Activated CD8-positive, alpha-beta memory T cell treated with anti-CD3 and anti-CD28 coated beads, Interleukin-2, amount 50 U/mL, for 1 hour (primary cell): Measurements from ENCODE around the gene SKI.
"Not testable (repeated sequence)": the region's sequence is repeated elsewhere in the genome, so short reads cannot be mapped to it uniquely, and the experiment has no call there.

ENCODE experiments used
- DNase-seq: peaks from one replicate; pipeline ENCODE4 v3.0.0-alpha.2; 2020; ENCODE audit errors: extremely low read depth

Gene SKI

DNA sequence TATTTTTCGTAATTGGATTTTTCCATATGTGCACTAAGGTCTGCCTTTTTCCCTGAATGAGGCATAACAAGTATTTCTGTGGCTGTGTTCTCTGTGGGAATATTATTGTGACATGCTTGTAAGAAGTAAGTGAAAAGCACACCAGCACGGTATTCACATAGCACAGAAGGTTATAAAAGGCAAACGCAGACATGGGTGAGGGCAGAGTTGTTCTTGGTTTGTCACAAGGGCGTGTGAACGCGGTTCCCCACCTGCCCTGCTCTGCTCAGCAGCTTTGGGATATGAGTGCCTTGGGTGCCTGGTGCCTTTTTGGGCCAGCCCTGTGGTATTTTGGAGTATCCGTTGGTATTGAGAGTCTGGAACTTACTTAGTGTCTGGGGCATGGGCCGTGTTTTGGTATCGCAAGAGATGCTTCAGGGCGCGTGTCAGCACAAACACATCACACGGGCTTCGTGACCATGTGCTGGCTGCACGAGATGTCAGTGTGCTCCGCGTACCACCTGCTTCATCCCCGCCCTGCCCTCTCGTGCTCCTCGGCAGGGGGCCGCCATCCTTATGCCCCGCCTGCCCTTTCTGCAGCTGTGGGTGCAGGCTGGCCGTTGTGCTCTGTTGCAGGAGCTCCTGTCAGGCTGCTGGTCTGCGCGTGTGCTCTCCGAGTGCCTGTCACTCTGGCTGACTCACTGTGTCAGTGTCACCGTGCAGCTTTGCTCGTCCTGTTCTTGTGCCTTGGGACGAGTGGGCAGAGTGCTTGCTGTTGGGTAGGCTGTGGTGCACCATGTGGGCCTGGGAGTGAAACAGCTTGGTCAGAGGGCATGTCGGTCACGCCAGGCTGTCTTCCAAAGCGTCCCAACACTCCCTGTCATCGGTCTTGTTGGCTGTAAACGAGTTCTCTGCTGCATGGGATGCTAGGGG lies 15.0 kb downstream of the SKI start:
- DNase-seq = no peak

DNA sequence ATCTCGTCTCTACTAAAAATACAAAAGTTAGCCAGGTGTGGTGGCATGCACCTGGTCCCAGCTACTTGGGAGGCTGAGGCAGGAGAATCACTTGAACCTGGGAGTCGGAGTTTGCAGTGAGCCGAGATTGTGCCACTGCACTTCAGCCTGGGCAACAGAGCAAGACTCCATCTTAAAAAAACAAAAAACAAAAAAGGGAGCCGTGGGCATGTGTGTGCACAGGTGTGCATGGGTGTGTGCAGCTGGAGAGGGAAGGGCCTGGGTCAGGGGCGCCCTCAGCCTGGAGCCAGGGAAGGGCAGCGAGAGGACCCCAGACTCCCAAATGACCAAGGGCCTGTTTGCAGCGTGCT lies 18.9 kb downstream of the SKI start:
- not testable (repeated sequence) for DNase-seq

DNA sequence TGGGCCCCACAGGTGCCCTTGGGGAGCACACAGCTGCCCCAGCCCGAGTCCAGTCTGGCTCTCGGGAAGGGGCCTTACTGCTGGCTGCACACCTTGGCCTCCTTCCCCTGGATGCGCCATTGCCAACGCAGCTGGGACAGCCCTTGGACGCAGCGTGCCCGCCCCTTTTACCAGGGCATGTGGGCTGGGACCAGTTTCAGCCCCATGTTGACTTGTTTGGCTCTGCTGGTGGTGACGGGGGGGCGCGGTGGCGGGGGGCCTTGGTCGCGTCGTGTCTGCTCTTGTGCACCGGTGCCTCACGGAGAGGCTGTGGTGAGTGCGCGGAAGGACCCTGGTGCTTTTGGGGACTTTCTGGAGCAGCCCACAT lies 19.6 kb downstream of the SKI start:
- DNase-seq = no peak

DNA sequence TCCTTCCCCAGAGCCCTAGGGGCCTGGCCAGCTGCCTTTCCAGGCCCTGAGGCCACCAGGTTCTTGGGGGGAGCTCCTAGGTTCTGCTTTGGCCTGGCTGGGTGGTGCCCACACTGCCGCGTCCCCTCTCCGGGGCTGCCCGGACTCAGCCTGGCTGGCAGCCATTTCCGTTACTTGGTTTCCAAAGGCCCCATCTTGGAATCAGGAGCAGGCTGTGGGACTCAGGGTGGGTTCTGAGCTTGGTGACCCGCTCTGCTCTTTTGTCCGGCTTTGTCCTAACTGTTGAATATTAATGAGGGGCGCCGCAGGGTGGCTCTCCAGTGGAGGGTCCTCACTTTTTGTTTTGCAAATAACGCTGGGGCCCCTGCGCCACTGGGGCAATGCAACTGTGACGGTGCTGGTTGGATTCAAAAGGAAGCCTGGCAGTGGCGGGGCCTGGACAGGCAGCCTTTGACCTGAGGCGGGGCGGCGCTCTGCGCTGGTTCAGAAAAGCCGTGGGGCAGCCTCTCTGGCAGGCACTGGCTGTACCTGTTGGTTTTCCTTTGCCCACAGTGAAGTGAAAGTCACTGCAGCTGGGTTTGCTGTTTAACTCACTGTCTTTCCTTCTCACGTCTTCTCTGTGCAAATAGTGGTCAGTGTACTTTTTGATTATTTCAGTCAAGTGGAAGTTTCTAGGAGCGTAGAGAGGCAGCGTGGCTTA lies 20.2 kb downstream of the SKI start:
- DNase-seq = no peak

DNA sequence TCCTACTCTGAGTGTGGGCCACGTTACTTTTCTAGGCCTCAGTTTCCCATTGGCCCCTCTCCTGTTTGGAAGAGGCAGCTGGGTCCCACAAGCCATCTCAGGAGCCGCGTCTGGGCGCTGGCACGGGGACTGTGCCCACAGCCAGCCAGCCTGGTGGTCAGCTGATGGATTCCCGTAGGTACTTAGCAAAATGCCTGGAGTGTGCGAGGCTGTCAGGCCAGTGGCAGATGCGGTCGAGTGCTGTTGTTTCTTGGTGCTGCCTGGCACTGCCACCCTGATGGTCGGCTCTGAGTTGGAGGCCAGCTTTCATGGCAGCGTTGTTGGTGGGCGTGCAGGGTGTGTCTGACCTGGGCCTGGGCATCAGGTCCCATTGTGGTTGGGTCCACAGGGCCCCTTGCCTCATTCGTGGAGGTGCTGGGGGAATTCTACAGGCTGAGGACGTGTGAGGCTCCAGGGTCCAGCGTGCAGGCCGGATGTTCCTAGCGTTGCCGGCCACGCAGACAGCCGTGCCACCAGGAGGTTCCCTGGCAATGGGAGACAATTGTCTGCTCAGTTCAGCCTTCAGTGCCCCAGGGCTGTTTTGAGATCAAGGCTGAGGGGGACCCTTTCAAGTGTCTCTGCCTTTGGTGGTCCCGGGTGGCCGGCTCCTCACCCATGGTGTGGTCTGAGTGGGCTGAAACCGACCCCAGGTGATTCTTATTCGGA lies 20.9 kb downstream of the SKI start:
- no peak for DNase-seq

DNA sequence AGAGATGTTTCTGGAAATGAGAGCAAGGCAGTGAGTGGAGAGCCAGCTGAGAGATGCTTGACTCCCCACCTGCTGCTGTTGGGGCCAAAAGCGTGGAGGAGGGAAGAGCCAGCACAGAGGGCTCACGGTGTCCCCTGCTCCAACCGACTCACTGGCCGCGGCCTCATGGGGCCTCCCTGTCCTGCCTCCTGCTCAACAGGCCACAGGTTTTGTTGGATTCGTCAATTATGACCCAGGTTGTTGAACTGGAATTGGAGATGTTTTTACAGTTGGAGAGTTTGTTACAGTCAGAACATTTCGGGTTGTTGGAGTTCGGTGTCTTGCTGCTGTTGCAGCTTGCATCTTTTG lies 21.4 kb downstream of the SKI start:
- no peak for DNase-seq

DNA sequence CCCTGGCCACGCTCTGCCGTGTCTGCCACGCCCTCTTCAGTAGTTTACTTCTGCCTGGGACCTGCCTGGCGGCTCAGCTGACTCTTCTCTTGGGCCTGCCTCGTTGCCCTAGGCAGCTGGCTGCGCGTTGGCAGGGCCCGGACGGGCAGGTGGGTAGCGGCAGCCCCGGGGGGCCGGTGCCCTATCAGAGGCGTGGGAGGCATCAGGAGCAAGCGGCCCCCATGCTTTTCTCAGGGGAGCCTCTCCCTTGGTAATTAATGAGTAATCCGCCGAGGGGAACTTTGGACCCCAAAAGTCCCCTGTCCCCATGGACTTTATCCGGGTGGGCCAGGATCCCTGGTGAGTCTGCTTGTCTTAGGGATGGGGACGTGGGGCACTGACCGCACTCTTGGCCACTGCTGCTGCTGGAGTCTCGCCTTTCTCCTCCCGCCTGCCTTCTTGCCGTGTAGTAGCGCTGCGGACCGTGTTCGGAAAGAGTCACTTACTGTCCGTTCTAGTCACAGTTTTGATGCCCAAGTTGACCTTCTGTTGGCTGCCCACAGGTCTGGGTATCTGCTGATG lies 22.7 kb downstream of the SKI start:
- DNase-seq = no peak

DNA sequence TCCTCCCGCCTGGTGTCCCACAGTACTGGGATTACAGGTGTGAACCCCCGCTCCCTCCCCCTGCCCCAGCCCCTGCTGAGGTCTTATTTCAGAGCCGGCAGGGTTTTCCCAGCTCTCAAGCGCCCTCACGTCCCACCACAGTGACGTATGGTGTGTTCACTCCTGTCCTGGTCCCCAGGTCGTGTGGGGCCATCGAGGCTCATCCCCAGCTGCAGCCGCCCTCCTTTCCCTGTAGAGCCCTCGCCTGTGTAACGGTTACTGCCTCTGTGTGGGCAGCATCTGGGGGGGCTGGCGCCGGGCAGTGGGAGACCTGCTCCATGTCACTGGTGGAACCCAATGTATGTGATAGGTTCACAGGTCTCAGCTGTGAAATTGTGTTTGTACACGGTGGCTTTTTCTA lies 23.2 kb downstream of the SKI start:
- DNase-seq = no peak

DNA sequence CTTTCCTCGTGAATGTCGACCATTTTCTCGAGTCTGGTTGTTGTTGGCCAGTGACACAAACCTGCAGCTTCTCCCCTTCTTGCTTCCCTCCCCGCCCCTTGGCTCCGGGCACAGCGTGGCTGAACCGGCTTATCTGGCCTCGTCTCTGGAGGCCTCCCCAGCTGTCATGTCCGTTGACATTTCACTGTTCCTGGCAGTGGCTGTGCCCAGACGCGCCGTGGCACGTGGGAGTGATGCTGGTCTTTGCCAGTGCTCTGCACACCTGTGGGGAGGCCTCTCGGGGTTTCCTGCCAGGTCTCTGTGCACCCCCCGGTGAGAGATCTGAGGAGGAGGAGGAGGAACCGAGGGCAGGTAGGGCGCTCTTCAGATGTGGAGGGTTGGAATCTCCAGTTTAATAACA lies 23.7 kb downstream of the SKI start:
- DNase-seq = no peak

DNA sequence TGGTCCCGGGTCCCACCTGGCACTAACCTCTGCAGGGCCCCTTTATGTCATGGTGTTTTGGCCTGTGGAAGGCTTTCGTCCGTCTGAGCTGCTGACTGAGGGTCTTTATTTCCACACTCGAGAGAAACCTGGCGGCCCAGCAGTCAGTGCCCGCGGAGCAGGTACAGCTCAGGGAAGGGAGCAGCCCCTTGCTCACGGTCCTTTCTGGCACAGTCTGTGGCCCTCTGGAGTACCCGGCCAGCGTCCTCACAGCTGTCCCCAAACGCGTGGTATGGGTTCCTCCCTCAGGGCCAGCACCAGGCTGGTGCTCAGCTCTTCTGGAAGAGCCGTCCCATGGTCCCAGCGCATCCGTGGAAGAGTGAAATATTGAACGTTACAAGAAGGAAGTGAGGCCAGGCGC lies 24.3 kb downstream of the SKI start:
- no peak for DNase-seq

DNA sequence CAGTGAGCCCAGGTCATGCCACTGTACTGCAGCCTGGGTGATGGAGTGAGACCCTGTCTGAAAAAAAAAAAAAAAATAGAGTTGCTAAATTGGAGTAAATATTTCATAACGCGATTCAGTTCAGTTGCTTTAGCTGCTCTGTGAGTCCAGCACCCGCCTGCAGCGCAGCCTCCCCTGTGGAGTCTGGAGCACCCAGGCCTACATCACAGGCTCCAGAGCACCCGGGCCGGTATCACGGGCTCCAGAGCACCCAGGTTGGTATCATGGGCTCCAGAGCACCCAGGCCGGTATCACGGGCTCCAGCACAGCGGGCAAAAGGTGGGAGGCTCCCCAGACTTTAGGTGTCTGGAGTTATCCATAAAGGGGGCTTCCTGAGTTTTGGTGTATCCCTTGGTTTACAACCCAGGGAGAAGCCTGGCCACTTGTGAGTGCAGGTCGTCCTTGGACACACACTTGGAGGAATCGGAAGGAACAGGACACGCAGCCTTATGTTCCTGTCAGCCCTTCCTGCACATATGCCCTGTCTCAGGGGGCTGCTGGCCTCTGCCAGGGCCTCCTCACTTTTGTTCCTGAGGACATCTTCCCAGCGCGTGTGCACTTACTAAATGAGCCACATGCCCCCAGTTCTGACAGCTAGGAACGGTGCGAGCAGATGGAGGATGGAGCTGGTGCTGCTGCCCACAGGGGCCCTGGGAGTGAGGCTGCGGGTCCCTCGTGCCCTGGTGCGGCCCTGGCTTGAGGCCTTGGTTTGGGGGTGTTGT lies 25.1 kb downstream of the SKI start:
- DNase-seq = no peak

DNA sequence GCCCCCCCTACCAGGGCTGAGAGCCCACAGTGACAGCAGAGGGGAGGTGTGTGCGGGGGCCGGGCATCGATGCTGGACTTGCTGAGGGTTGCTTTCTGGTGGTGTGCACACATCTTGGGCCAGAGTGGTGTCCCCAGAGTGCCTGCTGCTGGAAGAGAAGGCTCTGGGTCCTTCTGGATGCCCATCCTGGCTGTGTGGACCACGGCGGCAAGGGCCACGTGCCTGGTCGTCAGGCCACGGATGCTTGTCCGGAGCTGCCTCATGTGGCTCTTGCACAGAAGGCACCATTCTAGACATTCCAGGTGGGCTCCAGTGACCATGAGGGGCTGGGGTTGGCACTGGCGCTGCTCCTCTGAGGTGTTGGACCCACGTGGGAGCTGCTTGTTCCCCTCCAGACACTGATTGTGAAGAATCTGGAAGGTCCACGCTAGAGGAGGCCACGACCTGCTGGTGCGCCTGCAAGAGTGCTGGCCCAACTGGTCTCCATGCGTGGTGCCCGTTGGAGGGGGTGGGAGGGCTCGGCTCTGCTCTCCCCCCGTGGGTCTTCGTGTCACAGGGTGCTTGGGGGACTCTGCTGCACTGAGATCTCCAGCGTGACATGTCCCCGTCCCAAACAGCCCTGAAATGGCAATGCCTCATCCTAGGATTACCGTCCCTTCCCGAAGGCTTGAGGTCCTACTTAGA lies 25.8 kb downstream of the SKI start:
- DNase-seq = no peak

DNA sequence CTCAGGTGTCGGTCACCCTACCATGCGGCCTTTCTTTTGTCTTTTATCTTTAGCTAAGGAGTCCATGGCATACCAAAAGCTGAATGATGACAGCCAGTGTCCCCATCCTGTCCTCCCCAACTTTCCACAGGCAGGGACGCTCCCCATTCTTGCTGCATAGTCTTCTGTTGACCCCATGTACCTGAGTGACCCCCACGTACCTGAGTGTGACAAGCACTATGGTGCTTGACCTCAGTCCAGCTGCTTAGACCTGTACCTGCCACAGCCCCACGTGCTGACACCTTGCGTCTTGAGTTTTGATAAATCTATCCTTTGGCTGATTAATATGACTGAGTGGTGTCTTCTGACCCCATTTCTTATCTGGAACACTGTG lies 26.9 kb downstream of the SKI start:
- DNase-seq = no peak

DNA sequence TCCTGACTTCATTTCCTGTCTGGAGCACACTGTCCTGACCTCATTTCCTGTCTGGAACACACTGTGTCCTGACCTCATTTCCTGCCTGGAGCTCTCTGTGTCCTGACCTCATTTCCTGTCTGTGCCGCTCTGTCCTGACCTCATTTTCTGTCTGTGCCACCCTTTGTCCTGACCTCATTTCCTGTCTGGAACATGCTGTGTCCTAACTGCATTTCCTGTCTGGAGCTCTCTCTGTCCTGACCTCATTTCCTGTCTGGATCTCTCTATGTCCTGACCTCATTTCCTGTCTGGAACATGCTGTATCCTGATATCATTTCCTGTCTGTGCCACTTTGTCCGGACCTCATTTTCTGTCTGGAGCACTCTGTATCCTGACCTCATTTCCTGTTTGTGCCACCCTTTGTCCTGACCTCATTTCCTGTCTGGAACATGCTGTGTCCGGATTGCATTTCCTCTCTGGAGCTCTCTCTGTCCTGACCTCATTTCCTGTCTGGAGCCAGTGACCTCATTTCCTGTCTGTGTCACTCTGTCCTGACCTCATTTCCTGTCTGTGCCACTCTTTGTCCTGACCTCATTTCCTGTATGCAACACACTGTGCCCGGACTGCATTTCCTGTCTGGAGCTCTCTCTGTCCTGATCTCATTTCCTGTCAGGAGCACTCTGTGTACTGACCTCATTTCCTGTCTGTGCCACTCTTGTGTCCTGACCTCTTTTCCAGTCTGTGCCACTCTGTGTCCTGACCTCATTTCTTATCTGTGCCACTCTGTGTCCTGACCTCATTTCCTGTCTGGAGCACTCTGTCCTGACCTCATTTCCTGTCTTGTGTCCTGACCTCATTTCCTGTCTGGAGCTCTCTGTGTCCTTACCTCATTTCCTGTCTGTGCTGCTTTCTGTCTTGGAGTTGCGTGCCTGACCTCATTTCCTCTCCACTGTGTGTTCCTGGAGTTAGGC lies 27.6 kb downstream of the SKI start:
- peak; percentile 42 for DNase-seq

DNA sequence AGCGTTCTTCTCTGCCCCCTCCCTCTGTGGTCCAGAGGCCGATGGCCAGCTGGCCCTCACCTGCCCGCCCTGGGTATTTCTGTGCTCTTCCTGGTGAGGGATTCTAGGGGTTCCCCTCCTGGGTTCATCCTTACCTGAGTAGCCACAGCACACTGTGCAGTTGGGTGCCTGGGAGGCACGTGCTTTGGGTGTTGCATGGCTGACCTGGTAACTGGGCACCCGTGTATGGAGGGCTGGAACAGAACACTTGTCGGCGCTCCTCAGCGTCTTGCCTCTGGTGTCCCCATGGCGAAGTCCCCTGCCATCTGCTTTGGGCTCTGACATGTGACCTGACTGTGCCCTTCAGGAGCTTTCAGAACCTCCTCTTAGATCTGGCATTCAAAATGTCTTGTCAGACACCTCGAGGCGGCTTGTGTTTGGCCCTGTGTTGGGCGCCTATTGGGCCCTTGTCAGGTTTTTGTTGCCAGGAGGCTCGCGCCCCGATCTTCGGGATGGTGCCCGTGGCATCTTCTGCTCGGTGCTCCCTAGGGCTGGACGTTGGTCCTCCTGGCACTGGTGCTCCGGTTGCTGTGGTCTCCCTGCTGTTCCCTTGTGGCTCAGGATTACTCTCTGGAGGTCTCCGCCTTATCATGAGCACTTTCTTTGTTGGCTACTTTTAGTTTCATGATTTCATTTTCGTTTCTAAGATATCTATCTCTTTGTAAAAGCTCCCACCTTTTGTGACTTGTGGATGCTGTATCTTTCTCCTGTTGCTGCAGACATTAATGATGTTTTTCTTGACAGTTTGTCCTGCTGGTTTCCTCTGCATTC lies 28.5 kb downstream of the SKI start:
- DNase-seq = no peak

DNA sequence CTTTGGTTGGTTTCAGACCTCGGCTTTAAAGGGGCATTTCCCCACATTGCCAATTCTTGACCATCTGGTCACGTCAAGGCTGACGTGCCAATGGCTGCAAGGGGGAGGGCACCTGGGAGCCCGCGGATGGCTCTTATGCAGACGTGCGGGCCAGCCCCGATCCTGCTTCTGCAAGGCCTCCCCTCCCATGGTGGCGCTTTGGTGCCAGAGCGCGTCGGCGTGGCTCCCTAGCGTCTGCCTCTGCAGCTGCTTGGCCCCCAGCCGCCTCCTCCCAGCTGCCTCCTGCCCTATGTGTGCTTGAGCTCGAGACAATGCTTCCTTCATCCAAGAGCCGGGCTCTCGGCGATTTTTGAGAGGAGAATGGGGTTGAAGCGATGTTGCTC lies 29.1 kb downstream of the SKI start:
- DNase-seq = no peak

DNA sequence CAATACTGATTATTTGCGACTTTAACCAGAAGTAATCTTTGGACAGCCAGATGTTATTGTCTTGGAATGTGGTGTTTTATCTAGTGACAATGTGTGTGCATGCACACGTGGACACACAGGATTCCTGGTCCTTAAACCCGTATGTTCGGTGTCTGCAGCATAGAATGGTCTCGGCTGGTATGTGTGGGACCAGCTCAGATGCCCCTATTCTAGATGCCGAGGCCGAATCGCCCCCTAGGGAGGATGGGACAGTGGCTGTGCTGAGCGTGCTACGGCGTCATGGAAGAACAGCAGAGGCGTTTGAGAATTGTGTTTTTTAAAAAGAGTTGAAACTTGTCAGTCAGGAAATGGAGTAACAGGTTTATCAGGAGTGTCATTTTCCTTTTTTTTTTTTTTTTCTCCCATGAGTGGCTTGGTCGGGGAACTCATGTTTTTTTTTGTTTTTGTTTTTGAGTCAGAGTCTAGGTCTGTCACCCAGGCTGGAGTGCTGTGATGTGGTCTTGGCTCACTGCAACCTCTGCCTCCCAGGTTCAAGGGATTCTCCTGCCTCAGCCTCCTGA lies 30.1 kb downstream of the SKI start:
- no peak for DNase-seq

DNA sequence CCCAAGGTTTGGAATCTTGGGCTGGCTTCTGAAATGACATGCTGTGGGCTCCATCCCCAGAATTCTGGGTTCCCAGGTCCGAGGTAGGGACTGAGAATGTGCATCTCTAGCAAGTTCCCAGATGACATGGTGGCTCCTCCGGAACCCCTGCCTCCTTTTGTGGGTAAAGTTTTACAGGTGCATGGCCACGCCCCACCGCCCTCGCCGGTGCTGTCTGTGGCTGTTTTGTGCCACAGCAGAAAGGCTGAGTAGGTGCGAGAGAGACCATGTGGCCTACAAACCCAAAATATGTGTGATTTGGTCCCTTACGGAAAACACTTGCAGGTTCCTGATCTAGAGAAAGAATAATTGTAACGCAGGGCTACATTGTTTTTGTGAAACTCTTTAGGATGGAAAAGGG lies 30.9 kb downstream of the SKI start:
- DNase-seq = peak; percentile 36
